H9 (cell line): ENCODE data around the gene ZSWIM3. TPM values are rescaled to one million over a fixed set of nuclear protein-coding genes. Genes with fewer than 3 reads are reported as not detected.
"Not testable (repeated sequence)": the region's sequence is repeated elsewhere in the genome, so short reads cannot be mapped to it uniquely, and the experiment has no call there.

Experiments used
- DNase-seq: peaks from one replicate; pipeline ENCODE4 v3.0.0-alpha.2; 2017
- H2AFZ ChIP-seq: one replicate; pipeline ENCODE4 v1.6.1; 2013; ENCODE audit warnings: mild to moderate bottlenecking, low read length, control low read depth, moderate library complexity
- H2AK5ac ChIP-seq: 2 replicates; pipeline ENCODE4 v1.6.1; 2013; ENCODE audit warnings: low read length, control low read depth, mixed read lengths; ENCODE audit not compliant: insufficient read length
- H2BK120ac ChIP-seq: one replicate; pipeline ENCODE4 v1.6.1; 2013; ENCODE audit warnings: low read depth, mild to moderate bottlenecking, low read length, control low read depth, inconsistent platforms; ENCODE audit not compliant: poor library complexity, severe bottlenecking
- H2BK12ac ChIP-seq: 2 replicates; pipeline ENCODE4 v1.6.1; 2013; ENCODE audit warnings: low read length, control low read depth, mixed read lengths, low read depth; ENCODE audit not compliant: insufficient read length
- H2BK15ac ChIP-seq: 2 replicates; pipeline ENCODE4 v1.6.1; 2013; ENCODE audit warnings: low read depth, low read length, control low read depth
- H2BK20ac ChIP-seq: one replicate; pipeline ENCODE4 v1.6.1; 2013; ENCODE audit warnings: low read depth, mild to moderate bottlenecking, low read length, control low read depth, inconsistent platforms; ENCODE audit not compliant: poor library complexity, severe bottlenecking
- H2BK5ac ChIP-seq: 2 replicates; pipeline ENCODE4 v1.6.1; 2013; ENCODE audit warnings: low read length, control low read depth, mixed read lengths; ENCODE audit not compliant: insufficient read length
- H3K14ac ChIP-seq: 2 replicates; pipeline ENCODE4 v1.6.1; 2013; ENCODE audit warnings: low read length, control low read depth; ENCODE audit not compliant: insufficient read depth
- H3K18ac ChIP-seq: 2 replicates; pipeline ENCODE4 v1.6.1; 2013; ENCODE audit warnings: low read depth, mild to moderate bottlenecking, mixed read lengths, low read length, control low read depth; ENCODE audit not compliant: insufficient read length
- H3K23ac ChIP-seq: 2 replicates; pipeline ENCODE4 v1.6.1; 2013; ENCODE audit warnings: low read length, control low read depth, mixed read lengths, low read depth; ENCODE audit not compliant: insufficient read length
- H3K23me2 ChIP-seq: 2 replicates; pipeline ENCODE4 v1.6.1; 2013; ENCODE audit warnings: low read depth, mild to moderate bottlenecking, mixed read lengths, low read length, control low read depth; ENCODE audit not compliant: insufficient read length, poor library complexity, severe bottlenecking
- H3K27ac ChIP-seq: 2 replicates; pipeline ENCODE4 v1.5.1; 2013; ENCODE audit warnings: low read length, control low read depth, mixed read lengths, low read depth; ENCODE audit not compliant: insufficient read length
- H3K27me3 ChIP-seq: 2 replicates; pipeline ENCODE4 v1.6.1; 2013; ENCODE audit warnings: low read length, control low read depth, inconsistent platforms; ENCODE audit not compliant: insufficient read depth
- H3K4ac ChIP-seq: 2 replicates; pipeline ENCODE4 v1.6.1; 2013; ENCODE audit warnings: low read depth, mild to moderate bottlenecking, control low read depth, inconsistent platforms, low read length, moderate library complexity
- H3K4me1 ChIP-seq: 2 replicates; pipeline ENCODE4 v1.6.1; 2013; ENCODE audit warnings: low read length, control low read depth, inconsistent platforms; ENCODE audit not compliant: insufficient read depth
- H3K4me2 ChIP-seq: 2 replicates; pipeline ENCODE4 v1.6.1; 2013; ENCODE audit warnings: low read length, control low read depth, mixed read lengths; ENCODE audit not compliant: insufficient read length, insufficient read depth
- H3K56ac ChIP-seq: 2 replicates; pipeline ENCODE4 v1.6.1; 2013; ENCODE audit warnings: low read depth, mild to moderate bottlenecking, mixed read lengths, low read length, control low read depth; ENCODE audit not compliant: insufficient read length
- H3K79me1 ChIP-seq: 2 replicates; pipeline ENCODE4 v1.6.1; 2013; ENCODE audit warnings: low read depth, mild to moderate bottlenecking, moderate library complexity, low read length, control low read depth, inconsistent platforms; ENCODE audit not compliant: insufficient read depth, poor library complexity, severe bottlenecking
- H3K79me2 ChIP-seq: 2 replicates; pipeline ENCODE4 v1.6.1; 2013; ENCODE audit warnings: low read length, control low read depth, inconsistent platforms; ENCODE audit not compliant: insufficient read depth
- H3K9ac ChIP-seq: 2 replicates; pipeline ENCODE4 v1.6.1; 2013; ENCODE audit warnings: low read length, control low read depth, mixed read lengths; ENCODE audit not compliant: insufficient read length; ENCODE audit errors: extremely low read depth
- H3K9me3 ChIP-seq: one replicate; pipeline ENCODE4 v1.6.1; 2013; ENCODE audit warnings: low read depth, low read length, inconsistent platforms; ENCODE audit not compliant: control insufficient read depth
- H3T11ph ChIP-seq: one replicate; pipeline ENCODE4 v1.6.1; 2013; ENCODE audit warnings: mild to moderate bottlenecking, low read length, control low read depth, inconsistent platforms
- H4K20me1 ChIP-seq: one replicate; pipeline ENCODE4 v1.6.1; 2013; ENCODE audit not compliant: control insufficient read depth, insufficient read length, insufficient read depth
- H4K5ac ChIP-seq: 2 replicates; pipeline ENCODE4 v1.6.1; 2013; ENCODE audit warnings: low read depth, mild to moderate bottlenecking, mixed read lengths, low read length, control low read depth; ENCODE audit not compliant: insufficient read length
- H4K8ac ChIP-seq: replicated peaks from 2 replicates; pipeline ENCODE4 v1.6.1; 2013; ENCODE audit warnings: low read length, control low read depth, mixed read lengths, low read depth; ENCODE audit not compliant: insufficient read length
- H4K91ac ChIP-seq: 2 replicates; pipeline ENCODE4 v1.6.1; 2013; ENCODE audit warnings: low read depth, mild to moderate bottlenecking, moderate library complexity, mixed read lengths, low read length, control low read depth; ENCODE audit not compliant: insufficient read length
- H3K27ac Mint-ChIP-seq, 3 experiments: 2 replicates in 2 of 3; 3 replicates in 1 of 3; pipeline ENCODE4 v1.8.0; 2020 to 2021; ENCODE audit warnings: mixed read lengths in 3 of 3, mild to moderate bottlenecking in 1 of 3, moderate library complexity in 1 of 3
- H3K27me3 Mint-ChIP-seq: 2 replicates; pipeline ENCODE4 v1.8.0; 2021; ENCODE audit warnings: low read depth, mild to moderate bottlenecking, moderate library complexity, mixed read lengths
- H3K36me3 Mint-ChIP-seq, 3 experiments: 2 replicates in 2 of 3; 3 replicates in 1 of 3; pipeline ENCODE4 v1.8.0; 2020 to 2021; ENCODE audit warnings: low read depth in 3 of 3, mixed read lengths in 3 of 3; ENCODE audit not compliant: insufficient read depth in 1 of 3
- H3K4me1 Mint-ChIP-seq, 2 experiments: 2 replicates each; pipeline ENCODE4 v1.8.0; 2020; ENCODE audit warnings: mixed read lengths in 2 of 2
- H3K4me3 Mint-ChIP-seq, 2 experiments: 2 replicates in 1 of 2; 3 replicates in 1 of 2; pipeline ENCODE4 v1.8.0; 2020 to 2021; ENCODE audit warnings: mild to moderate bottlenecking in 2 of 2, mixed read lengths in 2 of 2, moderate library complexity in 1 of 2
- H3K9me3 Mint-ChIP-seq, 2 experiments: 2 replicates in 1 of 2; 3 replicates in 1 of 2; pipeline ENCODE4 v1.8.0; 2020; ENCODE audit warnings: mild to moderate bottlenecking in 2 of 2, mixed read lengths in 2 of 2, moderate library complexity in 1 of 2
- WGBS: extraction: QIAGEN DNeasy Blood & Tissue Kit; methylation state at CpG from one replicate; pipeline ENCODE4 v1.1.7; 2013; ENCODE audit warnings: missing lambda C conversion rate, low lambda C conversion rate, mixed read lengths; ENCODE audit not compliant: insufficient read length; ENCODE audit errors: extremely low coverage; 5-methylcytosine and 5-hydroxymethylcytosine counted together
- total RNA-seq: library from RNA; stranded (reverse); gene quantifications from 2 replicates; pipeline ENCODE4 v1.2.1, GENCODE V29; 2021
- TF ChIP-seq, protein P1 (sequence below): fragments of 200-600 bp; sonication (generic); conservative IDR thresholded peaks from 3 replicates; pipeline ENCODE4 v1.8.0; 2021; ENCODE audit warnings: antibody characterized with exemption, mild to moderate bottlenecking

Gene ZSWIM3
- total RNA-seq, 1 experiment from 2014 or later: 8.0 TPM

DNA sequence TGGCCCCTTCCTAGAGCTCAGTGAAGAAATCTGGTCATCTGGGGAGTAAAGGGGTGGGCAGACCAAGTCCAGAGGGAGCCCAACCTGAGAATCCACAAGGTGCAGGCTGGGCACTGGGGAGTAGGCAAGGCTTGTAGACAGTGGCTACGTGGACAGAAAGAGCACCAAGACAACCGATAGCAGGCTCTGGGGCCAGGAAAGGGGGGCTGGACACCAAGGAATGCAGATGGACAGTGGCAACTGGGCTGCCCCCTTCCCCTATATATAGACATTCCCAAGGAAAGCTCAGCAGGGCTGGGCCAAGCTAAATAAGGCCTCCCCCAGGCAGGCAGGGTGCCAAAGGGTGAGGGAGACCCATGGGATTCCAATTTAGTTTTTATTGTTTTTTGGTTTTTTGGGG, 28.8 kb upstream of the ZSWIM3 start:
- H3K23ac ChIP-seq: no peak overlapping the region
- Mint-ChIP-seq H3K36me3 (no peaks in the 10 kb centered on the region; a peak in 1 of 7 replicates), H3K4me1 (peaks cover 25 to 44% of the 10 kb centered on the region in 2 experiments), H3K27me3 (peaks cover 15% of the 10 kb centered on the region), H3K9me3 (no peaks in the 10 kb centered on the region; a peak in 1 of 5 replicates), H3K27ac (no peak overlapping the region), H3K4me3 (no peak overlapping the region; a peak in 1 of 5 replicates)
- H3K23me2 ChIP-seq: no peaks in the 10 kb centered on the region
- H3K27ac ChIP-seq: no peak overlapping the region
- H2AK5ac ChIP-seq: no peak overlapping the region
- H3K18ac ChIP-seq: no peak overlapping the region
- H3K79me2 ChIP-seq: no peaks in the 10 kb centered on the region
- H3K9me3 ChIP-seq: no peaks in the 10 kb centered on the region
- no peak overlapping the region for H3K9ac ChIP-seq
- H4K20me1 ChIP-seq: no peaks in the 10 kb centered on the region
- WGBS: no CpG with 5 or more reads among the region's 2 CpGs
- no peak overlapping the region for H4K91ac ChIP-seq
- H3K27me3 ChIP-seq: no peaks in the 10 kb centered on the region; the same call in 1 of the 2 replicates
- H4K8ac ChIP-seq: no peak overlapping the region
- H3K4me2 ChIP-seq: no peak overlapping the region
- no peak overlapping the region for H2BK5ac ChIP-seq
- no peak overlapping the region for H3K4ac ChIP-seq
- TF ChIP-seq, protein P1, sequence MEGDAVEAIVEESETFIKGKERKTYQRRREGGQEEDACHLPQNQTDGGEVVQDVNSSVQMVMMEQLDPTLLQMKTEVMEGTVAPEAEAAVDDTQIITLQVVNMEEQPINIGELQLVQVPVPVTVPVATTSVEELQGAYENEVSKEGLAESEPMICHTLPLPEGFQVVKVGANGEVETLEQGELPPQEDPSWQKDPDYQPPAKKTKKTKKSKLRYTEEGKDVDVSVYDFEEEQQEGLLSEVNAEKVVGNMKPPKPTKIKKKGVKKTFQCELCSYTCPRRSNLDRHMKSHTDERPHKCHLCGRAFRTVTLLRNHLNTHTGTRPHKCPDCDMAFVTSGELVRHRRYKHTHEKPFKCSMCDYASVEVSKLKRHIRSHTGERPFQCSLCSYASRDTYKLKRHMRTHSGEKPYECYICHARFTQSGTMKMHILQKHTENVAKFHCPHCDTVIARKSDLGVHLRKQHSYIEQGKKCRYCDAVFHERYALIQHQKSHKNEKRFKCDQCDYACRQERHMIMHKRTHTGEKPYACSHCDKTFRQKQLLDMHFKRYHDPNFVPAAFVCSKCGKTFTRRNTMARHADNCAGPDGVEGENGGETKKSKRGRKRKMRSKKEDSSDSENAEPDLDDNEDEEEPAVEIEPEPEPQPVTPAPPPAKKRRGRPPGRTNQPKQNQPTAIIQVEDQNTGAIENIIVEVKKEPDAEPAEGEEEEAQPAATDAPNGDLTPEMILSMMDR: no peak
- no peak overlapping the region for H4K5ac ChIP-seq
- H3T11ph ChIP-seq: no peak overlapping the region
- no peak overlapping the region for H2AFZ ChIP-seq
- H3K14ac ChIP-seq: no peak overlapping the region
- H2BK20ac ChIP-seq: no peak overlapping the region
- no peak for DNase-seq
- no peak overlapping the region for H2BK12ac ChIP-seq
- no peak overlapping the region for H3K56ac ChIP-seq
- H2BK120ac ChIP-seq: no peak overlapping the region
- no peak overlapping the region for H2BK15ac ChIP-seq
- peaks cover 4% of the 10 kb centered on the region; the same call in 1 of the 2 replicates for H3K4me1 ChIP-seq
- no peaks in the 10 kb centered on the region for H3K79me1 ChIP-seq

DNA sequence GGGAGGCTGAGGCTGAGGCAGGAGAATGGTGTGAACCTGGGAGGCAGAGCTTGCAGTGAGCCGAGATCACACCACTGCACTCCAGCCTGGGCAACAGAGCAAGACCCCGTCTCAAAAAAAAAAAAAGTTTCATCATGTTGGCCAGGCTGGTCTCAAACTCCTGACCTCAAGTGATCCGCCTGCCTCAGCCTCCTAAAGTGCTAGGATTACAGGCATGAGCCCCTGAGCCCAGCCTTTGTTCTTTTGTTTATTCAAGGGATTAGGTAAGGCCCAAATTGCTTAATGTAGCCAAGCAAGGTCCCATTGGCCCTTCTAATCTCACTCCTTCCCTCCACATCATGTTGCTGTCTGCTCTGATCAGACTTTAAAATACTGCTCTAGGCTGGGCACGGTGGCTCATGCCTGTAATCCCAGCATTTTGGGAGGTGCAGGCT, 27.7 kb upstream of the ZSWIM3 start:
- not testable (repeated sequence) for H3K18ac ChIP-seq, H2BK12ac ChIP-seq, H3K36me3 Mint-ChIP-seq, H2BK120ac ChIP-seq, H3K4me3 Mint-ChIP-seq, H3K4me2 ChIP-seq, H2BK5ac ChIP-seq, H2BK20ac ChIP-seq, H3K79me1 ChIP-seq, H4K20me1 ChIP-seq, H3K14ac ChIP-seq, H2AK5ac ChIP-seq, H4K5ac ChIP-seq, H4K91ac ChIP-seq, DNase-seq, H3K4me1 ChIP-seq, H3K23me2 ChIP-seq, H3K27ac Mint-ChIP-seq, H3K9me3 Mint-ChIP-seq, H4K8ac ChIP-seq, H3K27me3 ChIP-seq, H3K9ac ChIP-seq, H2BK15ac ChIP-seq, H3K4ac ChIP-seq, H3K56ac ChIP-seq, H3K23ac ChIP-seq, H3K27ac ChIP-seq, H3K27me3 Mint-ChIP-seq, H3K9me3 ChIP-seq, H3T11ph ChIP-seq, H2AFZ ChIP-seq, H3K79me2 ChIP-seq
- no CpG with 5 or more reads among the region's 4 CpGs for WGBS
- peaks cover 21 to 36% of the 10 kb centered on the region in 2 experiments for H3K4me1 Mint-ChIP-seq
